ENCODE measurements around the gene PTPRT. TPM values are rescaled to one million over a fixed set of nuclear protein-coding genes. Genes with fewer than 3 reads are reported as not detected.

PTPRT gene
- total and polyA plus RNA-seq, 10 of the 15 experiments (the other 5 are each of a cell fraction or from before 2014, with no cell fraction given), result not detected

GRCh38 chr20:42530855-42531448, 658.8 kb downstream of the PTPRT start (continued):
- TF ChIP-seq, protein P1, sequence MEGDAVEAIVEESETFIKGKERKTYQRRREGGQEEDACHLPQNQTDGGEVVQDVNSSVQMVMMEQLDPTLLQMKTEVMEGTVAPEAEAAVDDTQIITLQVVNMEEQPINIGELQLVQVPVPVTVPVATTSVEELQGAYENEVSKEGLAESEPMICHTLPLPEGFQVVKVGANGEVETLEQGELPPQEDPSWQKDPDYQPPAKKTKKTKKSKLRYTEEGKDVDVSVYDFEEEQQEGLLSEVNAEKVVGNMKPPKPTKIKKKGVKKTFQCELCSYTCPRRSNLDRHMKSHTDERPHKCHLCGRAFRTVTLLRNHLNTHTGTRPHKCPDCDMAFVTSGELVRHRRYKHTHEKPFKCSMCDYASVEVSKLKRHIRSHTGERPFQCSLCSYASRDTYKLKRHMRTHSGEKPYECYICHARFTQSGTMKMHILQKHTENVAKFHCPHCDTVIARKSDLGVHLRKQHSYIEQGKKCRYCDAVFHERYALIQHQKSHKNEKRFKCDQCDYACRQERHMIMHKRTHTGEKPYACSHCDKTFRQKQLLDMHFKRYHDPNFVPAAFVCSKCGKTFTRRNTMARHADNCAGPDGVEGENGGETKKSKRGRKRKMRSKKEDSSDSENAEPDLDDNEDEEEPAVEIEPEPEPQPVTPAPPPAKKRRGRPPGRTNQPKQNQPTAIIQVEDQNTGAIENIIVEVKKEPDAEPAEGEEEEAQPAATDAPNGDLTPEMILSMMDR (IDR thresholded peaks at IDR 0.05 in 2 of 3, conservative IDR thresholded peaks at IDR 0.05 in 1 of 3; ENCODE audit: control insufficient read depth in 2 of 3, extremely low read depth in 1 of 3, insufficient read depth in 1 of 3, low read depth in 3 of 3, low read length in 3 of 3), result peak; percentile 58 to 65 (median 64)

- POLR2A ChIA-PET, result no interaction called here
- intact Hi-C loops (cut with micrococcal nuclease; ENCODE audit: unreplicated experiment), result loop anchor here (2.0 to 10.0 kb wide), 2 partner anchors 573 to 795 kb away; no protein-coding TSS in a partner anchor
- Histone ChIP-seq H3K79me2 (ENCODE audit: control insufficient read depth, insufficient read depth, low read length) (no peaks in the 10 kb centered on the region), H3K9me3 (replicated peaks; ENCODE audit: control insufficient read depth, insufficient read depth, low read length) (no peaks in the 10 kb centered on the region), H3K4me2 (ENCODE audit: control insufficient read depth, insufficient read depth) (no peak overlapping the region), H3K9ac (ENCODE audit: control insufficient read depth, insufficient read depth, low read length) (no peak overlapping the region), H3K27ac (ENCODE audit: control insufficient read depth, insufficient read depth) (no peak overlapping the region), H3K27me3 (replicated peaks in 1 of 2; ENCODE audit: control insufficient read depth in 2 of 2, insufficient read depth in 2 of 2, low read length in 1 of 2) (no peaks in the 10 kb centered on the region; a peak in 1 of 4 replicates), H3K36me3 (ENCODE audit: control insufficient read depth in 2 of 2, insufficient read depth in 2 of 2, low read length in 1 of 2) (no peaks in the 10 kb centered on the region), H4K20me1 (ENCODE audit: control insufficient read depth, insufficient read depth) (no peaks in the 10 kb centered on the region), H2AFZ (ENCODE audit: control insufficient read depth, low read depth, low read length) (no peak overlapping the region), H3K4me3 (no peak overlapping the region), H3K4me1 (ENCODE audit: control insufficient read depth, insufficient read depth, low read length) (no peaks in the 10 kb centered on the region)
- DNase-seq (ENCODE audit: low read depth, low spot score) (no peak), FAIRE-seq (no peak), ATAC-seq (no peak)
- RAD21 ChIA-PET (ENCODE audit: unreplicated experiment), result interaction anchor here (1.3 to 1.8 kb wide), 2 partner anchors 138 to 796 kb away, joined by 3 to 4 read pairs; no protein-coding TSS in a partner anchor
- 57% methylated on average over 4 of the region's 4 CpGs for WGBS (ENCODE audit: insufficient coverage, insufficient replicate concordance, low lambda C conversion rate, missing lambda C conversion rate)
- TF ChIP-seq BHLHE40 (IDR thresholded peaks at IDR 0.05; ENCODE audit: borderline replicate concordance in 1 of 2, low read depth in 2 of 2, low read length in 1 of 2) (no peak), BCL11A (IDR thresholded peaks at IDR 0.05; ENCODE audit: low read depth, low read length) (no peak), HDAC6 (IDR thresholded peaks at IDR 0.05; ENCODE audit: unreplicated experiment) (no peak), NR2F1 (conservative IDR thresholded peaks at IDR 0.05) (no peak), TCF12 (IDR thresholded peaks at IDR 0.05; ENCODE audit: low read depth, low read length) (no peak), JUNB (IDR thresholded peaks at IDR 0.05) (no peak), RELA (IDR thresholded peaks at IDR 0.05; ENCODE audit: borderline replicate concordance, partially characterized antibody) (no peak), JUND (IDR thresholded peaks at IDR 0.05; ENCODE audit: low read depth, low read length) (no peak)
- TF ChIP-seq, protein P2, sequence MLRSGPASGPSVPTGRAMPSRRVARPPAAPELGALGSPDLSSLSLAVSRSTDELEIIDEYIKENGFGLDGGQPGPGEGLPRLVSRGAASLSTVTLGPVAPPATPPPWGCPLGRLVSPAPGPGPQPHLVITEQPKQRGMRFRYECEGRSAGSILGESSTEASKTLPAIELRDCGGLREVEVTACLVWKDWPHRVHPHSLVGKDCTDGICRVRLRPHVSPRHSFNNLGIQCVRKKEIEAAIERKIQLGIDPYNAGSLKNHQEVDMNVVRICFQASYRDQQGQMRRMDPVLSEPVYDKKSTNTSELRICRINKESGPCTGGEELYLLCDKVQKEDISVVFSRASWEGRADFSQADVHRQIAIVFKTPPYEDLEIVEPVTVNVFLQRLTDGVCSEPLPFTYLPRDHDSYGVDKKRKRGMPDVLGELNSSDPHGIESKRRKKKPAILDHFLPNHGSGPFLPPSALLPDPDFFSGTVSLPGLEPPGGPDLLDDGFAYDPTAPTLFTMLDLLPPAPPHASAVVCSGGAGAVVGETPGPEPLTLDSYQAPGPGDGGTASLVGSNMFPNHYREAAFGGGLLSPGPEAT (IDR thresholded peaks at IDR 0.05; ENCODE audit: low read depth), result no peak
- SMC1A ChIA-PET (ENCODE audit: uncharacterized antibody, unreplicated experiment), result interaction anchor here (0.7 kb wide), 1 partner anchor 1113 kb away, joined by 4 read pairs; no protein-coding TSS in a partner anchor
- CTCF ChIA-PET, result interaction anchor here (0.9 to 2.4 kb wide), 8 partner anchors 10 to 812 kb away, joined by 3 to 9 read pairs (median 4); no protein-coding TSS in a partner anchor
- in situ Hi-C loops (cut with MboI), result loop anchor here (25.0 kb wide), 1 partner anchor 793 kb away; no protein-coding TSS in a partner anchor
- no TSS peak for BruUV-seq (replicated peaks)
Observed at GRCh38 chr20:42530191-42530590, 659.5 kb downstream of the PTPRT start.
